NT2/D1 (cell line): ENCODE measurements around the gene RPL32.

Source experiments
- DNase-seq: peaks from one replicate; pipeline ENCODE4 v3.0.0-alpha.2; 2011; ENCODE audit warnings: low read depth, low spot score
- H3K27me3 ChIP-seq: 2 replicates; pipeline ENCODE4 v1.6.0; 2011; ENCODE audit warnings: mild to moderate bottlenecking; ENCODE audit not compliant: insufficient read length, insufficient read depth
- H3K36me3 ChIP-seq: 2 replicates; pipeline ENCODE4 v1.6.1; 2011; ENCODE audit warnings: mild to moderate bottlenecking, low read length, mixed read lengths; ENCODE audit not compliant: insufficient read depth, insufficient read length
- H3K4me1 ChIP-seq: 2 replicates; pipeline ENCODE4 v1.5.1; 2011; ENCODE audit not compliant: insufficient read depth, insufficient read length
- H3K4me3 ChIP-seq: 2 replicates; pipeline ENCODE4 v1.5.1; 2011; ENCODE audit warnings: low read depth; ENCODE audit not compliant: insufficient read length
- H3K9ac ChIP-seq: 2 replicates; pipeline ENCODE4 v1.6.0; 2011; ENCODE audit warnings: low read depth; ENCODE audit not compliant: insufficient read length
- H3K9me3 ChIP-seq: 2 replicates; pipeline ENCODE4 v1.5.1; 2011; ENCODE audit warnings: mild to moderate bottlenecking, low read length; ENCODE audit not compliant: insufficient read depth
- SUZ12 ChIP-seq: IDR thresholded peaks from 2 replicates; pipeline ENCODE4 v1.6.1; 2011; ENCODE audit not compliant: insufficient read length, insufficient read depth; ENCODE audit errors: extremely low read depth
- YY1 ChIP-seq: IDR thresholded peaks from 2 replicates; pipeline ENCODE4 v1.6.1; 2011; ENCODE audit not compliant: insufficient read length, insufficient read depth
- ZNF274 ChIP-seq: IDR thresholded peaks from 2 replicates; pipeline ENCODE4 v1.6.1; 2011; ENCODE audit warnings: mild to moderate bottlenecking, low read depth, low read length

Gene RPL32

DNA sequence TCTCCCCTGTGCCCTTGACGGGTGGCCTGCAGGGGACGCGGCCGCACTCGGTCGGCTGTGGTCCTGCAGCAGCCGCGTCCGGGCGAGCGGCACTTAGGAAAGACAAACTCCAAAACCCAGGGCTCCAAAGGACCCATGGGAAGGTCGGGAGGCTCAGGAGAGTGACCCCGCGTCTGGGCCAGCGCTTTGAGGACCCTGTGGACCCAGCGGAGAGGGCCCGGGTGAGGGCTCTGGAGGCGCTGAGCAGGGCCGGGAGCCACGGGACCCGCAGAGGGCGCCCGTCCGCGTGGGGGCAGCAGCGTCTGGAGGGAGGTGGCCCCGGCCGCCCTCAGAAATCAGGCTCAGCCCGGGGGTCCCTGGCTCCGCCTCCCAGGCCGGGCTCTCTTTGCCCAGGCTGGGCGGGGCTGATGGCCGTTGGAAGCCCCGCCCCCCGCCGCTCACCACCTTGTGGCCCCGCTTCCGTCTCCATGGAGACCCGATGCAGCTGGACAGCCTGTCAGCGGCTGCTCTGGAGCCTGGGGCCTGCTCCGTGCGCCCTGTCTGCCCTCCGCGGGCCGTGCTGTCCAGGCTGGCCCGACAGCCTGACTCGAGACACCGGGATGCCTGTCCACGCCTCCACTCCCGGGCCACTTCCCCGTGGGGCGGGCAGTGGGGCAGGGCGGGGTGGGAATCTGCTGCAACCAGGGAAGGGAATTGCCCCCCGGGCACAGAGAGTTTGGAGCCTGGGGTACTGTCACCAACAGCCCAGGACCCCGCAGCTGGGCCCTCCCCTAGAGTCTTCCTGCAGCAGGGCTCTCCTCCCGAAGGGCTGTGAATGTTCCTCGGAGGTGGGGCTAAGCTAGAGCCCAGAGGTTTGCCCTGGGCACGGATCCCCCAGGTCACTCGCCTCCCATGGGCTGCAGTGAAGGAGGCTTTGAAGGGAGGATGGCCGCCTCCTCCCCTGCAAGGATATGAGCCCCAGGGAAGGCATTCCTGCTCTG is 34.8 kb upstream of the RPL32 start:
- Histone ChIP-seq H3K4me3 (peak overlapping the region; percentile 17), H3K27me3 (peaks cover 74% of the 10 kb centered on the region), H3K36me3 (no peaks in the 10 kb centered on the region), H3K9me3 (no peaks in the 10 kb centered on the region), H3K4me1 (peaks cover 12% of the 10 kb centered on the region), H3K9ac (peak overlapping the region; percentile 66)
- DNase-seq: peak; percentile 43
- TF ChIP-seq SUZ12 (no peak), ZNF274 (no peak), YY1 (no peak)

DNA sequence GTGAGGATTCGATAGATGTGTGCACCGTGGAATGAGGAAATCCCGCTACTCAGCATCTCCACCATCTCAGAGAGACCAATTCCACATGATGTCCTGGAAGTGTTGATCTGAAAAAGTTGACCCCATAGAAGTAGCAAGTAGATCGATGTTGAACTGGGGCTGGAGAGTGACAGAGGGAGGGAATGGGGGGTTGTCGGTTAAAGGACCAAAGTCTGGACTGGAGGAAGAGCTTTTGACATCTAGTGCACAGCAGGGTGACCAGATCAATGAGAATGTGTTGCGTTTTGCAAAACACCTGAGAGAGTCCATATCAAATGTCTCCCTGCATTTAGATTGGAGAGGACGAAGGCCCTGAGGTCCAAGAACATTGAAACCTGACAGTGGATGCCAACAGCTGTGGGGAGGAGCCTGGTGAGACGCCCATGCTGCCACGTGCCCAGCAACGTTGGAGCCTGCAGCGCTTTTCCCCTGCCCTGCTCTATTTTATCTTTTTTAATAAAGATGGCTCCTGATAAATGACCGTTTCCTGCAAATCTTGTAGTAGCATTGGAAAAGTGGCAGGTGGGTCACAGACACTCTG is 30.1 kb upstream of the RPL32 start:
- Histone ChIP-seq H3K4me3 (no peak overlapping the region), H3K4me1 (peaks cover 14% of the 10 kb centered on the region), H3K27me3 (peaks cover 72% of the 10 kb centered on the region), H3K36me3 (no peaks in the 10 kb centered on the region), H3K9ac (no peak overlapping the region), H3K9me3 (no peaks in the 10 kb centered on the region)
- no peak for DNase-seq
- no peak for TF ChIP-seq ZNF274
- no peak for TF ChIP-seq YY1
- no peak for TF ChIP-seq SUZ12

DNA sequence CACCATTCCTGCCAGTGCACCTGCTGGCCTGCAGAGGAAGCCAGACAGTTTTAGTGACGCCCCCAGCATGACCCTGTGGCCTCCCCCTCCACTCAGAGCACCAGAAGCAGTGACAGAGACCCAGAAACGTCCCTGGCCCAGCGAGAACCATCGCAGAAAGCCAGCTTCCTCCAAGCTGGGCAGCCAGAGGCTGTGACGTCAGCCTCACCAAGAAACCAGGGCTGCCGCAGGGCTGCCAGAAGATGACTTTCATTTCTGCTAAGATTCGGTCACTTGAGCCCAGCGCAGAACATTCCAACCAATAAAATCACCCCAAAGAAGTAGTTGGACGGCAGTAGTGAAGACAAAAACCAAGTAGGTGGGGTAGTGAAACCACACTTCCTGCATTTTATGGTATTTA is 29.6 kb upstream of the RPL32 start:
- DNase-seq: no peak
- Histone ChIP-seq H3K4me1 (peaks cover 11% of the 10 kb centered on the region), H3K4me3 (no peak overlapping the region), H3K9me3 (peaks cover under 1% of the 10 kb centered on the region; the same call in 1 of the 2 replicates), H3K9ac (no peak overlapping the region), H3K36me3 (no peaks in the 10 kb centered on the region), H3K27me3 (peaks cover 69% of the 10 kb centered on the region)
- TF ChIP-seq SUZ12: no peak
- TF ChIP-seq ZNF274: no peak
- TF ChIP-seq YY1: no peak

DNA sequence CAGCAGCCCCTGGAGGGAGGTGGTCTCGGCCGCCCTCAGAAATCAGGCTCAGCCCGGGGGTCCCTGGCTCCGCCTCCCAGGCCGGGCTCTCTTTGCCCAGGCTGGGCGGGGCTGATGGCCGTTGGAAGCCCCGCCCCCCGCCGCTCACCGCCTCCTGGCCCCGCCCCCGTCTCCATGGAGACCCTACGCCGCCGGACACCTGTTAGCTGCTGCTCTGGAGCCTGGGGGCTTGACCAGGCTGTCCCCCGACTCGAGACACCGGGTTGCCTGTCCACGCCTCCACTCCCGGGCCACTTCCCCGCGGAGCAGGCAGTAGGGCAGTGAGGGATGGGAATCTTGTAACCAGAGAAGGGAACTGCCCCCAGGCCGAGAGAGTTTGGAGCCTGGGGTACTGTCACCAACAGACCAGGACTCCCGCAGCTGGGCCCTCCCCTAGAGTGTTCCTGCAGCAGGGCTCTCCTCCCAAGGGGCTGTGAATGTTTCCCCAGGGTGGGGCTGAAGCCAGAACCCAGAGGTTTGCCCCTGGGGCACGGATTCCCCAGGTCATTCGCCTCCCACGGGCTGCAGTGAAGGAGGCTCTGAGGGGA is 27.8 kb upstream of the RPL32 start:
- Histone ChIP-seq H3K4me1 (peaks cover 6% of the 10 kb centered on the region), H3K36me3 (no peaks in the 10 kb centered on the region), H3K27me3 (peaks cover 53% of the 10 kb centered on the region), H3K4me3 (peak overlapping the region; percentile 71), H3K9me3 (peaks cover 12% of the 10 kb centered on the region), H3K9ac (peak overlapping the region; percentile 69)
- no peak for TF ChIP-seq YY1
- no peak for TF ChIP-seq ZNF274
- TF ChIP-seq SUZ12: no peak
- DNase-seq: no peak

DNA sequence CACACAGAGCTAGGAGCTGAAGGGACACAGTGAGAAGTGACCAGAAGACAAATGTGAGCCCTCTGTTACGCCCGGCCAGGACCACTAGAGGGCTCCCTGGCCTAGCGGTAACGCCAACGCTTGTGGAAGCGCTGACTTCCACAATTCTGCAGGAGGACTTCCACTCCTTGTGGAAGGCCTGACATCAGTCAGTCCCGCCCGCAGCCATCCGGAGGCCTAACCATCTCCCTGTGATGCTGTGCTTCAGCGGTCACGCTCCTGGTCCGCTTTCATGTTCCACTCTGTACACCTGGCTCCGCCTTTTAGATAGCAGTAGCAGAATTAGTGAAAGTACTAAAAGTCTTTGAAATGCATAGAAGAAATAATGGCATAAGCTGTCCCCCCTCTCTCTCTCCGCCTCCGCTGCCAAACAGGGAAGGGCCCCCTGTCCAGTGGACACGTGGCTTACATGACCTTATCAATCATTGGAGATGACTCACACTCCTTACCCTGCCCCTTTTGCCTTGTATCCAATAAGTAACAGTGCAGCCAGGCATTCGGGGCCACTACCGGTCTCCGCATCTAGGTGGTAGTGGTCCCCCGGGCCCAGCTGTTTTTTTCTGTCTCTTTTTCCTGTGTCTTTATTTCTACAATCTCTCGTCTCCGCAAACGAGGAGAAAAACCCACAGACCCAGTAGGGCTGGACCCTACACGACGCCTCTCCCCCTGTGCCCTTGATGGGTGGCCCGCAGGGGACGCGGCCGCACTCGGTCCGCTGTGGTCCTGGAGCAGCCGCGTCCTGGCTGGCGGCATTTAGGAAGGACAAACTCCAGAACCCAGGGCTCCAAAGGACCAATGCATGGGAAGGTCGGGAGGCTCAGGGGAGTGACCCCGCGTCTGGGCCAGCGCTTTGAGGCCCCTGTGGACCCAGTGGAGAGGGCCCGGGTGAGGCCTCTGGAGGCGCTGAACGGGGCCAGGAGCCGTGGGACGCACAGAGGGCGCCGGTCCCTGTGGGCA is 27.0 kb upstream of the RPL32 start:
- peaks cover 4% of the 10 kb centered on the region for H3K4me1 ChIP-seq
- peaks cover 12% of the 10 kb centered on the region for H3K9me3 ChIP-seq
- peak overlapping the region; percentile 71 for H3K4me3 ChIP-seq
- H3K36me3 ChIP-seq: no peaks in the 10 kb centered on the region
- peak; percentile 51 for DNase-seq
- peaks cover 52% of the 10 kb centered on the region for H3K27me3 ChIP-seq
- H3K9ac ChIP-seq: peak overlapping the region; percentile 69
- TF ChIP-seq ZNF274 (no peak), SUZ12 (no peak), YY1 (no peak)

DNA sequence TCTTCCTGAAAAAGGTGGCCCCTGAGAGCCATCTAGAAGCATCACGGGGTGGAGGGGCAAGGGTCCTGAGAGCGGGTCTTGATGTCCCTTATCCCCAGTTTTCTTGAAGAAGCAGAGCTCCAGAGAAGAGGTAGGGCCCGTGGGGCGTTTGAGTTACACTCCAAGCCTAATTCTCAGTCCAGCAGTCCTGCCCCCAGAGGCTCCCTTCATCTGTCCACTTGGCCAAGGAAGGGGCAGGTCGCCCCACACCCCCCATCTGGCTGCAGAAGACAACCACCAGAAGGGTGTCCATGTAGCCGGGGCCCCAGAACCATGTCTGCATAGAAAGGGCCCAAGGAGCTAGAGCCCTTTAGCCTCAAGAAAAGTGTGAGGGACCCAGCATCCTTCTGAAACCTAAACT is 25.5 kb upstream of the RPL32 start:
- peaks cover 4% of the 10 kb centered on the region for H3K4me1 ChIP-seq

More for the DNA sequence above, 25.5 kb upstream of the RPL32 start:
- no peaks in the 10 kb centered on the region for H3K36me3 ChIP-seq
- TF ChIP-seq SUZ12 (no peak), ZNF274 (no peak), YY1 (no peak)
- DNase-seq: no peak
- peaks cover 47% of the 10 kb centered on the region for H3K27me3 ChIP-seq
- peaks cover 12% of the 10 kb centered on the region for H3K9me3 ChIP-seq
- H3K9ac ChIP-seq: no peak overlapping the region
- no peak overlapping the region for H3K4me3 ChIP-seq
